Measurements from ENCODE around the gene FRMD3. TPM values are rescaled to one million over a fixed set of nuclear protein-coding genes. Genes with fewer than 3 reads are reported as not detected.

Gene FRMD3
- total RNA-seq, 4 donors from 2014 or later: 2.2 to 5.8 (median 4.4) TPM

DNA sequence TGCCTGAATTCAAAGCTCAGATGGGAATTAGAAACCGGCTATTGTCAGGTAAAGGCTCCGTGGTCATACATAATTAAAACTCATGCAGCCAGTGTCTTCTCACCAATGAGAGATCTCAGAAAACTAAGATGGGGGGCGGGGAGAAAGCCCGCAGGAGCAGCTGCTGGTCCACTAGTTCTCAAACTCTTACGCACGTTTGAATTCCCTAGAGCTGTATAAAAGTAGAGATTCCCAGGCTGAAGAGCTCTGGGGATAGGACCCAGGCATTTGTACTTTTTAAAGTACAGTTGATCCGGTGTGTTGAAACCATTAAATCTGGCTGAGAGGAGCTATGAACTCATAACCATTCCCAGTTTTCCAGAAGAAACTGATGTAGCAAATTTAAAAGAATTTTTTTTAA, 68.5 kb downstream of the FRMD3 start:
- DNase-seq (ENCODE audit: low spot score in 2 of 2): no peak
- WGBS, 2 donors: 69 to 77% methylated on average over 7 of the region's 7 CpGs
- no peak overlapping the region for H3K4me3 ChIP-seq (ENCODE audit: low read depth, poor library complexity, severe bottlenecking)
- intact Hi-C loops (cut with DNase I; ENCODE audit: low total_unique reads): no loop called here
- no peak for TF ChIP-seq POLR2A (IDR thresholded peaks at IDR 0.05)
- no peak for TF ChIP-seq CTCF (IDR thresholded peaks at IDR 0.05)

- no peak overlapping the region for H3K4me3 ChIP-seq (ENCODE audit: low read depth, poor library complexity, severe bottlenecking)
- intact Hi-C loops (cut with DNase I; ENCODE audit: low total_unique reads): no loop called here
- no peak for TF ChIP-seq CTCF (IDR thresholded peaks at IDR 0.05)
- no peak for TF ChIP-seq POLR2A (IDR thresholded peaks at IDR 0.05)
- no peak for DNase-seq (ENCODE audit: low spot score in 2 of 2)
- 73 to 84% methylated on average over 3 of the region's 3 CpGs for WGBS, 2 donors
Measured at GRCh38 chr9:83468821-83469220, 69.4 kb downstream of the FRMD3 start.

- intact Hi-C loops (cut with DNase I; ENCODE audit: low total_unique reads): no loop called here
- whole genome bisulfite sequencing, 2 donors: 40 to 63% methylated on average over 2 of the region's 2 CpGs
Measured at GRCh38 chr9:83466877-83467276, 71.3 kb downstream of the FRMD3 start.

GRCh38 chr9:83466351-83466750, 71.8 kb downstream of the FRMD3 start:
- DNase-seq (ENCODE audit: low spot score in 2 of 2): no peak
- H3K4me3 ChIP-seq (ENCODE audit: low read depth, poor library complexity, severe bottlenecking): no peak overlapping the region
- TF ChIP-seq CTCF (IDR thresholded peaks at IDR 0.05): no peak
- no peak for TF ChIP-seq POLR2A (IDR thresholded peaks at IDR 0.05)
- 83 to 95% methylated on average over 6 of the region's 6 CpGs for WGBS, 2 donors
- intact Hi-C loops (cut with DNase I; ENCODE audit: low total_unique reads): no loop called here

More at GRCh38 chr9:83466877-83467276, 71.3 kb downstream of the FRMD3 start:
- no peak overlapping the region for H3K4me3 ChIP-seq (ENCODE audit: low read depth, poor library complexity, severe bottlenecking)
- DNase-seq (ENCODE audit: low spot score in 2 of 2): no peak
- TF ChIP-seq CTCF (IDR thresholded peaks at IDR 0.05) (no peak), POLR2A (IDR thresholded peaks at IDR 0.05) (no peak)

DNA sequence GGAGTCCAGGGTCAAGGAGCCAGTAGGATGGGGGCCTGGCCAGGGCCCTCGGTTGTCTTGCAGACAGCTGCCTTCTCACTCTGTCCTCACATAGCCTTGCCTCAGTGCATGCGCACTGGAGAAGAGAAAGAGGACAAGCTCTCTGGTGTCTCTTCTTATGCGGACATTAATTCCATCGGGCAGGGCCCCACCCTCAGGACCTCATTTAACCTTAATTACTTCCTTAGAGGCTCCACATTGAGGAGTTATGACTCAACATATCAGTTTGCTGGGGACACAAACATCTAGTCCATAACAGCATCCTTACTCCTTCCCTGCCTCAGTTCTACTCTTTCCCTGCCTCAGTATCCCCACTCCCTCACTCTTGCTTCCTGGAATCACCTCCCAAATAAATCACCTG, 78.4 kb downstream of the FRMD3 start:
- 88 to 91% methylated on average over 4 of the region's 4 CpGs for WGBS, 2 donors
- no peak overlapping the region for H3K4me3 ChIP-seq (ENCODE audit: low read depth, poor library complexity, severe bottlenecking)
- no peak for DNase-seq (ENCODE audit: low spot score in 2 of 2)
- TF ChIP-seq CTCF (IDR thresholded peaks at IDR 0.05) (no peak), POLR2A (IDR thresholded peaks at IDR 0.05) (no peak)
- intact Hi-C loops (cut with DNase I; ENCODE audit: low total_unique reads): no loop called here

DNA sequence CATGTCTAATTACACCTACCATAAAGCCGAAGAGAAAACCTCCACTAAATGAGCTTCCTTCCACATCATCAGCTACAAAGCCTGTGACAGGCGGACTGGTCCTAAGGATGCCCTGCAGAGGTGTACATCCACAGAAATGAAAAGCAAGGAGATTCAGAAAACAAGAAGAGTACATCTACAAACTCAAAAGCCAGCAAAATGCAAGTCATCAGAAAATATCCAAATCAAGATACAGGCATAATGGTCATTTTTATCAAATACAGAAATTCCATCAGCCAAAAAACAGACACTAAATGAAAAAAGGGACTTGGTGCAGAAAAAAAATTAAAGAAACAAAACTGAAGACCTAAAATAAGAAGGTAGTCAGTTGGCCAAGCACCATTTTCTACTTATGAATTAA, 79.7 kb downstream of the FRMD3 start:
- H3K4me3 ChIP-seq (ENCODE audit: low read depth, poor library complexity, severe bottlenecking): no peak overlapping the region
- no peak for DNase-seq (ENCODE audit: low spot score in 2 of 2)
- 92 to 95% methylated on average over 2 of the region's 2 CpGs for WGBS, 2 donors
- TF ChIP-seq POLR2A (IDR thresholded peaks at IDR 0.05) (no peak), CTCF (IDR thresholded peaks at IDR 0.05) (no peak)
- intact Hi-C loops (cut with DNase I; ENCODE audit: low total_unique reads): no loop called here

Measured in lower leg skin (tissue), 4 donors.